CD1c-positive myeloid dendritic cell (primary cell): ENCODE results near the gene REXO2.

Experiments used
- DNase-seq: peaks from one replicate; pipeline ENCODE4 v3.0.0-alpha.2; 2016; ENCODE audit errors: extremely low spot score

The REXO2 gene

DNA sequence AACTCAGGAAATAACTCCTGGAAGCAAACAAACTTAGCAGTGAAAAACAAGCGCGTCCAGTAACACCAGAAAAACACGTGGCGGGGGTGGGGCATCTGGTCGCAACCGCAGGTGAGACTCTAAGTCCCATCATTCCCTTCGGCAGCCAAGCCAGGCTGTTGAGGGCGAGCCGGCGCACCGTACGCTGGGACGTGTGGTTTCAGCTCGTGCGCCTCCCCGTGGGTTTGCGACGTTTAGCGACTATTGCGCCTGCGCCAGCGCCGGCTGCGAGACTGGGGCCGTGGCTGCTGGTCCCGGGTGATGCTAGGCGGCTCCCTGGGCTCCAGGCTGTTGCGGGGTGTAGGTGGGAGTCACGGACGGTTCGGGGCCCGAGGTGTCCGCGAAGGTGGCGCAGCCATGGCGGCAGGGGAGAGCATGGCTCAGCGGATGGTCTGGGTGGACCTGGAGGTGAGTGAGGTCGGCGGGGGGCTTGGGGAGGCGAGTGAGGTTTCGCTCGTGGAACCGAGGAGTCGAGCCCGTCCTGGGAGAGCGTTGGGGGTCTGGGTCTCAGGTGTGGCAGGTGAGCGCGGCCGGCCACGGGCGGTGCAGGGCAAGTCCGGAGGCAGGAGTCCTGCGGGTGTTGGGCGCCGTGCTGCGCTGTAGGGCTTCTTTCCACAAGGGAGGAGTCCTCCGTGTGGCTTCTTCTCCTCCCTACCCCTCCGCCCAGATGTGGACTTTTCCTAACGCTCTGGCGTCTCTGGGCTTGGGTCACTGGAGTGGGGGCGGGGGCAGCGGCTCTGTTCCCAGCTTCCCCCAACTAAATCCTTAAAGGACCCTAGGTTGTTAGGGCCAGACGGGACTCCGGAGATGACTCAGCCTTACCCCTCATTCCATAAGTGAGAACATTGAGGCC is at the start of gene REXO2:
Gene REXO2, plus strand, starts transcription at position 239 of the 892 bp plus-strand sequence. Its CDS starts 62 bp downstream, at position 301.
- DNase-seq: peak; percentile 95

DNA sequence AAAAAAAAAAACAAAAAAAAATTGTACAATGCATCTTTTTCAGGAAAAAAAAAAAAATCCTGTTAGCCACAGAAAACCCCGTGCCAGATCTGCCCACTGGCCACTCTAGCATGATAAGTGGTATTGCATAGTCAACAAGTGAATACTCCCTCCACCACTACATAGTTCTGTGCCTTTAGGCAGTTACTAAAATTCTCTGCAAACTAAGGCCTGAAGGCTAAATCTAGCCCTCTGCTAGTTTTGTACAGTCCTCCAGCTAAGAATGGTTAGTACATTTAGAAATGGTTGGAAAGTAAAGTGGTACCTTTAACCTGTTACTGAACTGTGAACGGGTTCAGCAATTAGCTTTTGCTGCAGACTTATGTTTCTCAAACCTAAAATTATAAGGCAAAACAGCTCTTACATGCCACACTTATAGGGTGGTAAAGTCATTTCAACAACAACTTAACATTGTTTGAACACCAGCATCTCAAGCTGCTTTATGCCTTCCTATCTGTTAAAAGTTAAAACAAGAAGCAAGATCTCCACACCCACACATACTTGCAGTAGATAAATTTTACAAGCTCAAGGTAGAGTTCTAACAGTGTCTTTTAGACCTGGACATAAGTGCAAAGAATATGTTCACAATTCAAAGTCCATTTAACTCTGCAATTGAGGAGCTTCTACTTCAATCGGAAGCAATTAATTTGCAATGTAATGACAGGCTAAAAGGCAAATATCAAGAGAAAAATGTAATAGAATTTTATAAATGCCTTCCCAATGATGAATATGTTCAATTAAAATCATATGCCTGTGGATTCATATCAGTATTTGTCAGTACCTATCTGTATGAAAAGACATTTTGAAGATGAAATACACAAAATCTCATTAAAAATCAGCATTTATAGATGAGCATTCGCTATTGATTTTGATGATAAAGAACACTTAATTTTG is 46.3 kb upstream of the REXO2 start:
- no peak for DNase-seq

DNA sequence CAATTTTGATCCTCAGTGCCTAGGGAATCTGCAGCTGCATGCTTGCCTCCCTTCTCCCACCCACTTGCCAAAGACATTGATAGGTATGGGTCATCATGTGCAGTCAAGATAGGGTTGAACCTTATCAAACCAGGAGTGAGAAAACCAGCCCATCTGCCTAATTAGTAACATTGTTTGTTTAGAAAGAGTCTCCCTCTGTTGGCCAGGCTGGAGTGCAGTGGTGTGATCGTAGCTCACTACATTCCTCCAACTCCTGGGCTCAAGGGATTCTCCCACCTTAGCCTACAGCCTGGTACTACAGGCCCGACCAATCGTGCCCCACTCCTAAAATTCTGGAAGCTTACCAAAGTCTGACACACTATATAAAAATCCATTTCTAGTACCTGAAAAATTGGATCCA is 43.5 kb upstream of the REXO2 start:
- no peak for DNase-seq

DNA sequence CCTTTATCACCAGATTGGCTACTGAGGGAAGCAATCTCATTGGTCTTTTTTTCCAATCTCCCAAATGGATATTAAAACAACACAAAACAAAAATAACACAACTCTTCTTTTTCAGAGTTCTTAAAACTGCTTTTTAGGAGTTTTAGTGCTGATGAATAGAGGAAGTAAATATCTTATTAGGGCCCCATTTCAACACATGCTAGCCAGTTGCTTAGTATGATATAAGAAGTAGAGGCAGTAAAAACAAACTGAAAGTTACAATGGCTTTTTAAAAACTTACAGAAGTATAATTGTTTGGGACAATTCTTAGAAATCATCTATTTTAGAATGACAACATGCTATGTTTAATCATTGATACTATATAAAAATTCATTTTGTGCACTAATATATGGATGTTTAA is 42.4 kb upstream of the REXO2 start:
- DNase-seq: no peak

DNA sequence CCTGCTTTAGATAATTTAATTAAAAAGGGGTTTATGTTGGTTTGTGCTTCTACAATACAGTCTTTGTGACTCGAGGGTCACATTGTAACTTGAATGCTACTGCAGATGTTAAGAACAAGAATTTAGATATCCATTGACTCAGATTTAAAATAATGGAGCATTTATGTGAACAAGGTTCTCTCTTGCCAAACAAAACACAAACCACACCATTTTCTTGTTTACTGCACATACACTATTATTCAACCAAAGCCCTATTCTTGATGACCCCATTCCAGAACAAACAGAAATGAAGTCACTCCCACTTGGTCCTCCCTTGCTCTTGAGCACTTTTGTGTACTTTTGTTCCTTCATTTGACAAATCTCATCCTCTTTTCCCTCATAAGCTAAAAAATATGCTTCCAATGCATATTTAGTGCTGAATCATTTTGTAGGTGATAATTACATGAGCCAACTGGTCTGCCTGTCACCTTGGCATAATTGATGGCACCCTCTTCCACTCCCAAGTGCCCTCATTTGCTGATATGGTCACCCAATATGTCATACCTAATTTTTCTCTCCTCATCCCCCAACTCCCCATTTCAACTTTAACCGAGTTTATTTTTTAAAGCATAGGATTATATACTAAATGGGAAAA is 41.8 kb upstream of the REXO2 start:
- DNase-seq: no peak

DNA sequence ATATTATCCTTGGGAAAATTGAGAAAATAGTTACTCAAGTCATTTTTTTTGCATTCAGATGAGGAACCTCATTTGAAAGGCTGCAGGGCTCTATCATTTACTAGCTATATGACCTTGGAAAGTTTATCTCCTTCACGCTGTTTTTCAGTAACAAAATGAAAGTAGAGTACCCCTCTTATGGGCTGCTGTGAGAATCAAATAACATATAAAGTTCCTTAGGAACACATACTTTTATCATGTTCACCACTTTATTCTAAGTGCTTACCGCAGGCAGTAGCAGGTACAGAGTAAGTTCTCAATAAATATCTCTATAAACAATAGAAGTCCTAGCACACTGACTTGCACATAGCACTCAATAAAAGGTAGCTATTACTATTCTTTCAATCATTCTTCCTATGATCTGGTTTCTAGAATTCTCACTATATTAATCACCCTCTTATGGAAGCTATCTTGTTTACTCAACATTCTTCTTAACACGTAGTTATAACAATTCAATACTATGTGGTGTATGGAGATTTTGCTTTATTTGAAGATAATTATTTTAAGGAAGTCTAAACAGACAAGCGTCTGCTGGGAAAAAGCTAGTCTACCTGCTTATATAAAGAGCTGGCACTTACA is 40.9 kb upstream of the REXO2 start:
- no peak for DNase-seq

DNA sequence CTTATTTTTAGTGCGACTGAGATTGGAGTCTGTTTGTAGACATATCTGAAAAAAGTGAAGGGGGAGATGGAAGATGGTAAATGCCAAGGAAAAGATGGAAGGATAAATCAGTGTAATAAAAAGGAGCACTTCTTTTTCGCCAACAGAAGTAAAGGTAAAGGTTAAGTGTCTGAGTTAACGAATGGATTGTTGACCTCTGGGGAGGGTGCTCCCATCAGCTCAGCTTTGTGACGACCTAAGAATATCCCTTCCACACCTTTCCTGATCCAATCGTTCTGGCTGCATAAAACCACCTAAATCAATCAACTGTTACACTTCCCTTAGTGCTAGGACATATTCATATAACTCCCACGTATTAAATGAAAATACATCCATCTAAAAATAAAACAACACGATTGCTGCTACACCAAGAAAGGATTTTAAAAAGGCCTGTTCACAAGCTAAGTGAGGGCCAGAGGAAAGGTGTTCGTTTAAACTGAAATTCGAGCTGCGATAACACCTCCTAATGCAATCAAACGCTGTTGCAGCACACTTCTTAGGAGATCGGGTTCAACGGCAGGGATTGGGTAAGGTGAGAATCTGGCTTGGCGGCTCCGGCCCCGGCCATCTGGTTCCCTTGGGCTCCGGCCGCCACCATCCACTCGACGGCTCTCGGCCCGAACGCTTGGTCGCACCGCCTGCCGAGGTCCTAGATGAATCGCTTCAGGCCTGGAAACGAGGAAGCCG is 39.6 kb upstream of the REXO2 start:
- DNase-seq: no peak

DNA sequence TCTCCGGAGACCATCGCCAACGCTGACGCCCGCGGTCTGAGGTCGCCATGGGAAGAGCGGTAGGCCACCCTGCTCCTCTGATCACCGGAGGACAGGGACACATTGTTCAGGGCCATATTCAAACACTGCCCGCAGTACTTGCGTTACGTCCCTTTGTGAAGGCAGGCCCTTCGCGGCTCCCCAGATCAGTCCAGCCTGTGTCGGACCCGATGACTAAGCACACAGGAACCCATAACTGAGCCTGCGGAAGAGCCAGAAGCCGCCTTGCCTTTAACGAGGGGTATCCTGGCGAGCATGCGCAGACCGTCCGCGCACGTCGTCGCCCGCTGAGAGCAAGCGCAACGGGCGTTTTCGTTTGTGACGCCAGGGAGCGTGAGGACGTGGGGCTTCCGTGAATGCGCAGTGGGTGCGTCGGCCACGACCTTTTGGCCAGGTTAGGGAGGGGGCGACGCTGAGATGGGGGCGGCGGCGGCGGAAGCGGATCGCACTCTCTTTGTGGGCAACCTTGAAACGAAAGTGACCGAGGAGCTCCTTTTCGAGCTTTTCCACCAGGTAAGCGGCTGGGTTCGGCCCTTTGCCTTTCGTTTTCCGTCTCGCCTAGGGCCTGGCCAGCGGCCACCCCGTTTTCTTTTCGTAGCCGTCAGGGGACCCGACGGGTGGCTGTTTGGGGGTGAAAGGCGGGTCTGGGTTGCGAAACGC is 38.9 kb upstream of the REXO2 start, which contains the start of the genes C11orf71 and RBM7:
Gene C11orf71, minus strand, starts transcription at position 296 of the 699 bp plus-strand sequence. Its CDS starts 180 bp downstream, at position 116.
Gene RBM7, plus strand, starts transcription at position 451 of the 699 bp plus-strand sequence. Its CDS starts 6 bp downstream, at position 457.
- DNase-seq: peak; percentile 100

DNA sequence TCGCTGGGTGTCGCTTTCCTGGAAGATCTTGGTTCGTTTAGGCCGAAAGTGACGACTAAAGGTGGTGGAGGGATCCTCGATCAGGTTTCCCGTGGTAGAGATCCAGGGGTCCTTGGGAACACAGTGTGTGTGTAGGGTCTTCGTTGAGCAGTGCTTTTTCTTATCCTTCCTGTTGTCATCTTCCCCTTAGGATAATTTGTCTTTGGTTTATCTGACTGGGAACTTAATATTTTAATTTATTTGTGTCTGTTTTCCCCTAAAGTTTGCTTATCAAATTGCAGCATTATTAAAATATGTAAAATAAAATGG is 38.4 kb upstream of the REXO2 start:
- DNase-seq: no peak

DNA sequence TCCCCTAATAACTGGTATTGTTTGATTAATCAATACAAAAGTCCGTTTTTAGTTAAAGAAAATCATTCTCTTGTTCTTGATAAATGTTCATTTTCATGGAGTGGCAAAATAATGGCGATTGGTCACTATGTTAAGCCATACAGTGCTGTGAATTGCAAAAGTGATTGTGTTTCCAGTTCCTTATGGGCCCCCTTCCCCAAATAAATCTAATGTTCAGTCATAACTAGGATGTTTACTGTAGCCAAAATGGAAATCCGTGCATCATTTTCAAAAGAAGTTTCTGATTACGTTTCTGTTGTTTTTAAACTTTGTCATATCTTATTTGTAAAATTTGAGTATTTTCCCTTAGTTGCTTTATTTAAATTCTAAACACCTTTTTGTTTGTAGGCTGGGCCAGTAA is 38.0 kb upstream of the REXO2 start:
- DNase-seq: peak; percentile 49

DNA sequence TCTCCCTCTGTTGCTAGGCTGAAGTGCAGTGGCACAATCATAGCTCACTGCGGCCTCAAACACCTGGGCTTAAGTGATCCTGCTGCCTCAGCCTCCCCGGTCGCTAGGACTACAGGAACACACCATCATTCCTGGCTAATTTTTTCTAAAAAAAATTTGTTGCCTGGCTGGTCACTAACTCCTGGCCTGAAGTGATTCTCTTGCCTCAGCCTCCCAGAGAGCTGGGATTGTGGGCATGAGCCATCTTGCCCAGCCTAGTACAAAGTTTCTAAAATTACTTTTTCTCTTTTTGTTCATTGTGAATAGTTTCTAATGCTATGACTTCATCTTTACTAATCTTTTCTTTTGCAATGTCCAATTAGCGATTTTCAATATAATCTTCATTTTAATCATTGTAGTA is 26.3 kb upstream of the REXO2 start:
- DNase-seq: no peak

DNA sequence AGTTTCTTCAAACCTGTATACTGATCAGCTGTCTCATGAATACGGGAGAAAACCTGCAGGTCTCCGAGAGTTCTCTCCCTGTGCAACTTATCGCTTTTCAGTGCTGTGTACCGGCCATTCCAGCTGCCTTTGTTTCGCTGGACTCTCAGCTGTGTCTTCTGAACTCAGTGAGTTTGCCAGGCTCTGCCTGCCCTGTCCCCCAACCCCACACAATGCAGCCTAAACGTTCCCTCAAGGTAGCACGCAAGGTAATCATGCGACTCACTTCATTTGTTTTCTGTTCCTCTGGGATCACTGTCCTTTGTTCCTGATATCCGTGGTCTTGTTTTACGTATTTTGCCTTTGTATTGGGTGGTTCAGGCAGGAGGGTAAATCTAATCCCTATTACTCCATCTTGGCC is 25.3 kb upstream of the REXO2 start:
- no peak for DNase-seq

DNA sequence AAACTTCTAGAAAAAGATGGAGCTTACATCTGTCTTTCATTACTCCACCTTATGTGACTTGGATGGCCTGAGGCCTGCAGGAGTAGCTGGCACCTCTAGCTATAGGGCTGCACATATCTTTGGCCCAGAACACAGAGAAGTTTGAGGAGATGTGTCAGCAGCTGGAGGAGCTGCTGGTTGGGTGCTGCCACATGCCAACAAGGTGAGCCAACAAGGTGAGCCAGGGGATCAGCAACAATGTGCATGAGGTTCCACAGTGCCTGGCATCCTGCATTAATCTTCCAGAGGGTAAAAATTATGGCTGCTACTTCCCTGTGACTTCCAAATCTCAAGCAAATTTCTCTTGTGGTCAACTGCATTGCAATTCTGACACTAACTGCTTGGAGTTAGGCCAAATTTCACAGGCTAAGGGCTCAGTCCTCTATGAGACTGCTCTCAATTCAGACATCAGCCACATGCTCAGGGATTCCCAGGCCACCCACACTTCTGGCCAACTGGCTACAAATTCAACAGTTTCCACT is 22.8 kb upstream of the REXO2 start:
- DNase-seq: no peak

DNA sequence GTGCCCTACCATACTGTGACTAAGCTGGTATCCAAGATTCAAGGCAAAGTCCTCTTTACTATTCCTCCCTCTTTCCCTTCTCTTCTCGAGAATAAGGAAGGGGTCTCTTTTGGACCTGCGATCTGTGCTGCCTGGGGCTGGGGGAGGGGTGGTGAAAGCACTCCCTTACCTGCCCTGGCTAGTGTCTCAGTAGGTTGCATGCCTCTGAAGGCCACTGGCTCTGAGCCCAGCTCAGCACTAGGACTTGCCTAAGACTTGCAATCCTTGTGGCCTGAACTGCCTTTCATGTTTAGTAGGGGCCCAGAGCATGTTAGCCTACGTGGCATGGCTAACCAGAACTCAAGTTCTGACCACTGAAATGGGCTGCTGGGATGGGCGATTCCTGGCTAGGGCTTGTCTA is 13.0 kb upstream of the REXO2 start:
- DNase-seq: no peak

DNA sequence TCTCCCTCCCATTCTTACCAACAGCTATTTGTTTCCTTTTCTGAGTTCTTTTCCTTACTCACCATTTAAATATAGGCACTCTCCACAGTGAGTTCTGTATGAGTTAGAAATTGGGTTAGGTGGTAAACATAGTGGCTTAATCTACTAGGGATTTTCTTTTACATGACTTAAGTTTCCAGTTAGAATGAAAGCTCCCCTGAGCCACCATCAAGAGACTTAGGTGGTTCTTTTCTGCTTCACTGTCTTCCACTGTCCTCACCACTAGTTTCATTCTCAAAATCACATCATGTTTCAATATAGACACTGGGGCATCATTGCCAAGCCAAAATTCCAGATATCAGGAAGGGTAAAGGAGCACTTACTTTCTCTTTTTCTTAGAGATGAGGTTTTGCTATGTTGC is 9.0 kb upstream of the REXO2 start:
- DNase-seq: no peak

DNA sequence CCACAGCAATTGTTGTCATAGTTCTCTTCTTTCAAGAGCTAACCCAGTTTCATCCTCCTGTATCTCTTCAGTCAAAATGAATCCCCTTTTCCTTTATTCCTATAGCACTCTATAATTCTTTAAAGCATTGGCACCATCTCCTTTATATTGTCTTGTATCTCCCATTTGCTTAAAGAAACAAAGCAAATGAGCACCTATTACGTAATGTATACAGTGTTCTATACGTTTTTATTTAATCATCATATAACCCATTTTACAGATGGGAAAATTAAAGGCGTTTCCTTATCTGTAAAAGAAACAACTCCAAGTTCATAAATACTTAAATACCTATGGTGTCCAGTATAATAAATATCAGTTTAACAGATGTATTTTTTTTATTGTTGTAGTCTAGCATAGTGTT is 6.4 kb upstream of the REXO2 start:
- no peak for DNase-seq

DNA sequence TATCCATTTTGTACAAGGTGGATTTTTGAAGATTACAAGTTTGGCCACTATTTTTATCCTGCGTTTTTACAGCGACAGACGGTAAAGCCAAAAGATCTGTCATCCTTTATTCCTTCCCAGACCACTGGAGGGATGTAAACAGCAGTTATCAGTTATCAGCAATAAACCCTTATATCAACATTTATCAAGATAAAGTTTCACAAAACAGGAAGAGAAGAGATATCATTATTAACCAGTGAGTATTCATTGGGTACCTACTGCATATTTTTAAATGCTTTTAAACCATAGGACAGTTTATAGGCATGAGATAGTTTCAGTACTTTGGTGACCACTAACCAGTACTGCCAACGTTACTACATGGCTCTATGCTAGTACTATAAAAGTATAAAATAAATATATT is 5.9 kb upstream of the REXO2 start:
- no peak for DNase-seq

DNA sequence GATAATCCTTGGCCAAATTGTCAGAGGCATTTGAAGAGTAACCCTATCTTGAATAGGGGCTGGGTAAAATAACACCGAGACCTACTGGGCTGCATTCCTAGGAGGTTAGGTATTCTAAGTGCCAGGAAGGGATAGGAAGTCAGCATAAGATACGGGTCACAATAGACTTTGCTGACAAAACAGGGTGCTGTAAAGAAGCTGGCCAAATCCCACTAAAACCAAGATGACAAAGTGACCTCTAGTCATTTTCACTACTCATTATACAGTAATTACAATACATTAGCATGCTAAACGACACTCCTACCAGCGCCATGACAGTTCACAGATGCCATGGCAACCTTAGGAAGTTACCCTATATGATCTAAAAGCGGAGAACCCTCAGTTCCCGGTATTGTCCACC is 964 bp upstream of the REXO2 start:
- DNase-seq: no peak

DNA sequence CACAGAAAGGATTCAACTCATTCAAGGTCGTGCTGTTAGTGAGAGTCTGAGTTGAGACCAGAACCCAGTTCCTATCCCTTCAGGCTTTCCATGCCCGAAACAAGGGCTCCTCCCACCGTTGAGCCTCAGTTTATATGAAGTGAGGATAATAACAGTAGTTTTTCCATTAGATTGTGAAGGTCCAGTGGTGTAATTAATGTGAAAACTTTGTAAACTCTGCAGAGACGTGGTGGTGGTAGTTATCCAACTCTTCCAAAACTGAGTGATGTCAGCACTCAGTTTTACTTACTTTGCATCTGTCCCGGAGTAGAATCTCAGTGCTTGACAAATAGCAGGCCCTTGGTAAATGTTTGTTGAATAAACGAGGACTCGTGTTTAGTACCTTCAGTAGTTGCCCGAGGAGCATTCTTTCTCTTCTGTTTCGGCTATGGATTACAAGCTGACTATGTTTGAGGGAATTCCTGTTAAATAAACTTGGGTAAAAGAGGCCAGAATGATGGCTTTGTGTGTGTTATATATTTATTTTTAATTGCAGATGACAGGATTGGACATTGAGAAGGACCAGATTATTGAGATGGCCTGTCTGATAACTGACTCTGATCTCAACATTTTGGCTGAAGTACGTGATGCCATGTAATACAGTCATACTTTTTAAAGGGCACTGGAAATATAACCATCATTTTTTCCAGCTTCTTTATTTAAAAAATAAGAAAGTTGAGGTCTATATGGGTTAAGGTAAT is 1.0 kb downstream of the REXO2 start:
- DNase-seq: no peak
